Measurements from ENCODE around the gene UBTD1.

Gene UBTD1

GRCh38 chr10:97498841-97499560 is at the start of gene UBTD1:
Gene UBTD1, plus strand, starts transcription at chr10:97498924. Its CDS starts 280 bp downstream, at chr10:97499204.
- H3K4me3 ChIP-seq (ENCODE audit: low read depth, low read length), result peak within 1 kb of the TSS; percentile 98
- no peaks in the 10 kb centered on the region for H3K27me3 ChIP-seq (replicated peaks)
- peak; percentile 20 for TF ChIP-seq CTCF (IDR thresholded peaks at IDR 0.05; ENCODE audit: low read depth, low read length, missing control alignments)
- DNase-seq, result no peak
- in situ Hi-C loops (cut with HindIII; ENCODE audit: low pct_ligation_motif_present, low sequenced_read_pairs), result no loop called here
- H3K27ac ChIP-seq, result peak within 1 kb of the TSS; percentile 77
- H3K36me3 ChIP-seq (replicated peaks), result no peaks in the 10 kb centered on the region

- Histone ChIP-seq H3K4me3 (ENCODE audit: low read depth, low read length) (no peak overlapping the region), H3K27me3 (replicated peaks) (no peaks in the 10 kb centered on the region), H3K27ac (no peak overlapping the region), H3K36me3 (replicated peaks) (peaks cover 35% of the 10 kb centered on the region)
- in situ Hi-C loops (cut with HindIII; ENCODE audit: low pct_ligation_motif_present, low sequenced_read_pairs), result no loop called here
- TF ChIP-seq CTCF (IDR thresholded peaks at IDR 0.05; ENCODE audit: low read depth, low read length, missing control alignments), result no peak
- no peak for DNase-seq
These were observed 47.9 kb upstream of the UBTD1 start for GRCh38 chr10:97450828-97451227.

- H3K36me3 ChIP-seq (replicated peaks), result peaks cover 41% of the 10 kb centered on the region
- in situ Hi-C loops (cut with HindIII; ENCODE audit: low pct_ligation_motif_present, low sequenced_read_pairs), result no loop called here
- no peak overlapping the region for H3K27ac ChIP-seq
- TF ChIP-seq CTCF (IDR thresholded peaks at IDR 0.05; ENCODE audit: low read depth, low read length, missing control alignments), result no peak
- H3K27me3 ChIP-seq (replicated peaks), result no peaks in the 10 kb centered on the region
- H3K4me3 ChIP-seq (ENCODE audit: low read depth, low read length), result no peak overlapping the region
- DNase-seq, result no peak
These were observed 47.1 kb upstream of the UBTD1 start for GRCh38 chr10:97451605-97452004.

- Histone ChIP-seq H3K36me3 (replicated peaks) (peaks cover 47% of the 10 kb centered on the region), H3K27me3 (replicated peaks) (no peaks in the 10 kb centered on the region), H3K27ac (no peak overlapping the region), H3K4me3 (ENCODE audit: low read depth, low read length) (no peak overlapping the region)
- DNase-seq, result no peak
- TF ChIP-seq CTCF (IDR thresholded peaks at IDR 0.05; ENCODE audit: low read depth, low read length, missing control alignments), result no peak
- in situ Hi-C loops (cut with HindIII; ENCODE audit: low pct_ligation_motif_present, low sequenced_read_pairs), result no loop called here
These were observed 46.4 kb upstream of the UBTD1 start for GRCh38 chr10:97452352-97452751.

GRCh38 chr10:97454330-97455036 is 44.2 kb upstream of the UBTD1 start:
- no peak overlapping the region for H3K27ac ChIP-seq
- H3K27me3 ChIP-seq (replicated peaks), result no peaks in the 10 kb centered on the region
- DNase-seq, result no peak
- no peak for TF ChIP-seq CTCF (IDR thresholded peaks at IDR 0.05; ENCODE audit: low read depth, low read length, missing control alignments)
- H3K4me3 ChIP-seq (ENCODE audit: low read depth, low read length), result no peak overlapping the region
- peaks cover 67% of the 10 kb centered on the region for H3K36me3 ChIP-seq (replicated peaks)
- in situ Hi-C loops (cut with HindIII; ENCODE audit: low pct_ligation_motif_present, low sequenced_read_pairs), result no loop called here

Data from brain microvascular endothelial cell (primary cell).